K562 (cell line): ENCODE data around the gene ITSN2. TPM values are rescaled to one million over a fixed set of nuclear protein-coding genes. Genes with fewer than 3 reads are reported as not detected.
"Not testable (repeated sequence)": the region's sequence is repeated elsewhere in the genome, so short reads cannot be mapped to it uniquely, and the experiment has no call there.

Experiments used
- ATAC-seq: fragments of 200-7000 bp; cut with Tn5 transposase; 3 replicates; pipeline ENCODE4 v1.9.1; 2020; ENCODE audit warnings: moderate library complexity
- BruUV-seq: library from RNA; stranded (reverse); fragments of 400-500 nt; replicated peaks from 2 replicates; lab custom pipeline; 2021; lab: Mats Ljungman, UMichigan
- CTCF ChIA-PET: fragments of 300-600 bp; formaldehyde crosslinking; extraction: SDS; loops from one replicate; lab custom pipeline; 2021; ENCODE audit warnings: low intra/inter-chr PET ratio; lab: Yijun Ruan, JAX
- POLR2A ChIA-PET: fragments of 300-600, 350-650 bp; sonication (Branson Sonifier 250); formaldehyde crosslinking; extraction: SDS; loops from one replicate; lab custom pipeline; 2021; ENCODE audit warnings: antibody characterized with exemption, inconsistent platforms; lab: Yijun Ruan, JAX
- DNase-seq, 4 experiments: peaks; one replicate each; pipeline versions ENCODE4 v3.0.0 to v3.0.0-alpha.2; 2011 to 2018; ENCODE audit warnings: low spot score in 3 of 4, mixed read lengths in 3 of 4; ENCODE audit errors: extremely low read depth in 1 of 4
- FAIRE-seq: peaks from 2 replicates; lab custom pipeline; 2011; peaks lifted over from hg19 to GRCh38; lab: Jason Lieb, UNC
- H2AFZ ChIP-seq: 2 replicates; pipeline ENCODE4 v1.6.0; 2011; ENCODE audit warnings: low read depth, low read length, control low read depth, inconsistent platforms
- H3K27ac ChIP-seq: fragments of 200-600 bp; 3 replicates; pipeline ENCODE4 v1.8.0; 2011; ENCODE audit warnings: low read depth, mild to moderate bottlenecking, control low read depth, inconsistent platforms, low read length, moderate library complexity, mixed read lengths; ENCODE audit errors: extremely low read depth
- H3K27me3 ChIP-seq, 2 experiments: fragments of 300-600 bp in 1 of 2; 2 replicates in 1 of 2; 3 replicates in 1 of 2; pipeline versions ENCODE4 v1.6.0 to v1.8.0; 2011; ENCODE audit warnings: inconsistent platforms in 2 of 2, low read length in 2 of 2, mild to moderate bottlenecking in 1 of 2, mixed read lengths in 1 of 2, moderate library complexity in 1 of 2; ENCODE audit not compliant: control insufficient read depth in 2 of 2, insufficient read depth in 2 of 2
- H3K36me3 ChIP-seq: fragments of 300-600 bp; 3 replicates; pipeline ENCODE4 v1.8.0; 2011; ENCODE audit warnings: mild to moderate bottlenecking, low read length, inconsistent platforms; ENCODE audit not compliant: control insufficient read depth, insufficient read depth
- H3K4me1 ChIP-seq, 2 experiments: fragments of 200-600 bp in 1 of 2; replicated peaks in 1 of 2; 2 replicates in 1 of 2; 3 replicates in 1 of 2; pipeline versions ENCODE4 v1.5.1 to v1.8.0; 2011; ENCODE audit warnings: inconsistent platforms in 2 of 2, low read length in 2 of 2, mild to moderate bottlenecking in 1 of 2, mixed read lengths in 1 of 2, moderate library complexity in 1 of 2; ENCODE audit not compliant: control insufficient read depth in 2 of 2, insufficient read depth in 2 of 2
- H3K4me2 ChIP-seq: 2 replicates; pipeline ENCODE4 v1.6.1; 2011; ENCODE audit warnings: low read length, control low read depth, inconsistent platforms, mixed read lengths; ENCODE audit not compliant: insufficient read depth
- H3K4me3 ChIP-seq: fragments of 200-600 bp; sonication (generic), shearing (Covaris generic); 2 replicates; pipeline ENCODE4 v1.5.1; 2016; ENCODE audit warnings: control low read depth, inconsistent platforms
- H3K79me2 ChIP-seq: fragments of 200-600 bp; 3 replicates; pipeline ENCODE4 v1.8.0; 2011; ENCODE audit warnings: low read length, inconsistent platforms; ENCODE audit not compliant: control insufficient read depth, insufficient read depth
- H3K9ac ChIP-seq, 2 experiments: 2 replicates each; pipeline versions ENCODE4 v1.6.0 to v1.6.1; 2011; ENCODE audit warnings: low read depth in 2 of 2, low read length in 2 of 2, control low read depth in 1 of 2, inconsistent platforms in 1 of 2, mild to moderate bottlenecking in 1 of 2, mixed read lengths in 1 of 2; ENCODE audit not compliant: insufficient read depth in 1 of 2
- H3K9me1 ChIP-seq: one replicate; pipeline ENCODE4 v1.6.0; 2011; ENCODE audit warnings: inconsistent platforms, mild to moderate bottlenecking, low read length, moderate library complexity; ENCODE audit not compliant: control insufficient read depth, insufficient read depth
- H3K9me3 ChIP-seq: replicated peaks from 2 replicates; pipeline ENCODE4 v1.5.1; 2011; ENCODE audit warnings: low read depth, low read length, inconsistent platforms; ENCODE audit not compliant: control insufficient read depth, insufficient read depth
- H4K20me1 ChIP-seq: replicated peaks from 2 replicates; pipeline ENCODE4 v1.6.1; 2011; ENCODE audit warnings: low read length, inconsistent platforms, mixed read lengths; ENCODE audit not compliant: control insufficient read depth, insufficient read depth
- BCOR ChIP-seq: fragments of 450-650 bp; IDR thresholded peaks from 2 replicates; pipeline ENCODE4 v1.6.1; 2016
- HDAC2 ChIP-seq: fragments of 450-650 bp; IDR thresholded peaks from 2 replicates; pipeline ENCODE4 v1.6.1; 2016; ENCODE audit warnings: mild to moderate bottlenecking
- KDM1A ChIP-seq, 2 experiments: fragments of 450-650 bp; IDR thresholded peaks; 2 replicates each; pipeline ENCODE4 v1.6.1; 2016; ENCODE audit warnings: mild to moderate bottlenecking in 2 of 2
- RBM25 ChIP-seq: fragments of 200-400 bp; formaldehyde crosslinking; IDR thresholded peaks from 2 replicates; pipeline ENCODE4 v1.6.1; 2018; ENCODE audit warnings: low read length, low read depth, moderate library complexity; ENCODE audit not compliant: severe bottlenecking
- TAL1 ChIP-seq: fragments of 450-650 bp; IDR thresholded peaks from 2 replicates; pipeline ENCODE4 v1.6.1; 2016; ENCODE audit warnings: mild to moderate bottlenecking
- ZNF146 ChIP-seq: IDR thresholded peaks from one replicate; pipeline ENCODE4 v1.6.1; 2018; ENCODE audit warnings: missing compliant biosample characterization; ENCODE audit not compliant: unreplicated experiment
- WGBS: fragments of 100-300 bp; shearing (Covaris generic); methylation state at CpG from one replicate; pipeline ENCODE4 v1.1.6; 2016; ENCODE audit warnings: low coverage, mixed read lengths; ENCODE audit not compliant: insufficient coverage; ENCODE audit errors: missing lambda C conversion rate; 5-methylcytosine and 5-hydroxymethylcytosine counted together
- in situ Hi-C: fragments of 300-500 bp; cut with MboI; formaldehyde crosslinking; loops from 4 replicates; pipeline ENCODE4 v1.15.0; 2018; ENCODE audit warnings: inconsistent platforms, mixed read lengths
- intact Hi-C: fragments of 100-400 bp; cut with micrococcal nuclease; formaldehyde crosslinking; loops from 2 replicates; pipeline ENCODE4 v1.14.2; 2022
- polyA plus RNA-seq, 8 experiments: library from polyadenylated mRNA; depleted of rRNA in 4 of 8; stranded (reverse) in 5 of 8; unstranded in 3 of 8; fragments of >200 nt; fragmentation: Nextera tagmentation in 2 of 8; fragmentation: Illumina TruSeq in 1 of 8; extraction: Ambion mirVana in 2 of 8; extraction: Trizol in 1 of 8; gene quantifications; 2 replicates each; pipeline versions ENCODE4 v1.2.1 to v1.2.3, GENCODE V29; 2011 to 2014; ENCODE audit warnings: inconsistent platforms in 1 of 8, missing spikeins in 1 of 8
- total RNA-seq, 7 experiments: library from RNA; depleted of rRNA in 6 of 7; stranded (reverse); fragments of >200 nt in 6 of 7; fragmentation: Illumina TruSeq in 2 of 7; extraction: Trizol in 2 of 7; gene quantifications; 2 replicates each; pipeline versions ENCODE4 v1.2.1 to v1.2.3, GENCODE V29; 2011 to 2021; ENCODE audit warnings: low replicate concordance in 1 of 7

Gene ITSN2
- total and polyA plus RNA-seq, 9 of the 15 experiments (the other 6 are each of a cell fraction or from before 2014, with no cell fraction given): 6.6 to 19.9 (median 15.2) TPM

DNA sequence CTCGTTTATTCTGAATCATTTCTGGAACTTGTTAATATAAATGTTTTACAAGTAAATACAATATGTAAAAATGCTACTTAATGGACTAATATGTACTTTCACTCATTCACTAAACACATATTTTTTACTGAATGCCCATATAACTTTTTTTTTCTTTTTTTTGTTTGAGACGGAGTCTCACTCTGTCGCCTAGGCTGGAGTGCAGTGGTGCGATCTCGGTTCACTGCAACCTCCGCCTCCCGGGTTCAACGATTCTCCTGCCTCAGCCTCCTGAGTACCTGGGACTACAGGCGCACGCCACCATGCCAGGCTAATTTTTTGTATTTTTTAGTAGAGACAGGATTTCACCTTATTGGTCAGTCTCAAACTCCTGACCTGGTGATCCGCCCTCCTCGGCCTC, 2.6 kb downstream of the ITSN2 start:
- 88% methylated on average over 10 of the region's 12 CpGs for WGBS

DNA sequence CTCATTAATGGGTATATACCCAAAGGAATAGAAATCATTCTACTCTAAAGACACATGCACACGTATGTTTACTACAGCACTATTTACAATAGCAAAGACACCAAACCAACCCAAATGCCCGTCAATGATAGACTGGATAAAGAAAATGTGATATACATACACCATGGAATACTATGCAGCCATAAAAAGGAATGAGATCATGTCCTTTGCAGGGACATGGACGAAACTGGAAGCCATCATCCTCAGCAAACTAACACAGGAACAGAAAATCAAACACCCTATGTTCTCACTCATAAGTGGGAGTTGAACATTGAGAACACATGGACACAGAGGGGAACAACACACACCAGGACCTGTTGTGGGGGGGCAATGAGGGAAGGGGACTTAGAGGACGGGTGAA, 3.2 kb downstream of the ITSN2 start:
- intact Hi-C loops, H3K27me3 ChIP-seq, H3K9me1 ChIP-seq, H3K27ac ChIP-seq, H3K9me3 ChIP-seq, H2AFZ ChIP-seq, H4K20me1 ChIP-seq, ATAC-seq, in situ Hi-C loops, H3K36me3 ChIP-seq, H3K9ac ChIP-seq, H3K4me2 ChIP-seq, POLR2A ChIA-PET, H3K4me3 ChIP-seq, FAIRE-seq, BruUV-seq, CTCF ChIA-PET, DNase-seq: not testable (repeated sequence)
- 96% methylated on average over 4 of the region's 4 CpGs for WGBS
- peaks cover 44% of the 10 kb centered on the region for H3K79me2 ChIP-seq
- TF ChIP-seq ZNF146 (CRISPR knock-in tag) (peak; percentile 93), KDM1A (IDR thresholded peaks at IDR 0.05) (0 out of 4 replicates have a peak, but pooled peaks of 1 of the 2 experiments have one; percentile 11), RBM25 (peak; percentile 27), BCOR (peak; percentile 41; the same call in 1 of the 2 replicates), HDAC2 (0 out of 2 replicates have a peak, but pooled peaks have one; percentile 18)
- H3K4me1 ChIP-seq: peaks cover 28 to 29% of the 10 kb centered on the region in 2 experiments

More for the DNA sequence above, 2.6 kb downstream of the ITSN2 start:
- H3K9ac ChIP-seq, H3K36me3 ChIP-seq, DNase-seq, BruUV-seq, FAIRE-seq, H3K27me3 ChIP-seq, CTCF ChIA-PET, H3K4me3 ChIP-seq, H3K27ac ChIP-seq, H3K9me1 ChIP-seq, H3K4me2 ChIP-seq, H2AFZ ChIP-seq, ATAC-seq, H4K20me1 ChIP-seq, in situ Hi-C loops, intact Hi-C loops, H3K9me3 ChIP-seq: not testable (repeated sequence)
- 0 out of 2 replicates have a peak, but pooled peaks have one; percentile 6 for TF ChIP-seq TAL1
- H3K4me1 ChIP-seq: peaks cover 31 to 34% of the 10 kb centered on the region in 2 experiments
- H3K79me2 ChIP-seq: peaks cover 44% of the 10 kb centered on the region
- POLR2A ChIA-PET: interaction anchor here (1.0 to 1.2 kb wide), 2 partner anchors 9 to 10 kb away, joined by 3 to 4 read pairs; no protein-coding TSS in a partner anchor
